ENCODE results near the gene IRX4.

The IRX4 gene

DNA sequence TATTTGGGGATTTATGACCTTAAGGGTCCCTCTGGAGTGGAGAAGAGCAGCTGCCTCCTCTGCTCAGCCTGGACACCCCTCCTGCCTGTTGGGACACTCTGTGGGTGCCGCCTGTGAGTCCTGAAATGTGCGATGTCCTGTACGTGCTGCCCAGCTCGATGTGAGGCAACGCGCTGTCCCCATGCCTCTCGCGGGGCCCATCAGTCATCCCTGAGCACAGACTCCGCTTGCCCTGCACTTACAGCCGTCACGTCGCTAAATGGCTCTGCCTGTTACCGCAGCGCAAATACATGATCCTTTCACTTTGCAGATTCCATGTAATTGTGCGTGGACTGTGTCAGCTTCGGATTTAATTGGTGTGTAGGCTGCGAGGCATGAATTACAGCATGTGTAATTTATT, 27.1 kb downstream of the IRX4 start:
- TF ChIP-seq, protein P1, sequence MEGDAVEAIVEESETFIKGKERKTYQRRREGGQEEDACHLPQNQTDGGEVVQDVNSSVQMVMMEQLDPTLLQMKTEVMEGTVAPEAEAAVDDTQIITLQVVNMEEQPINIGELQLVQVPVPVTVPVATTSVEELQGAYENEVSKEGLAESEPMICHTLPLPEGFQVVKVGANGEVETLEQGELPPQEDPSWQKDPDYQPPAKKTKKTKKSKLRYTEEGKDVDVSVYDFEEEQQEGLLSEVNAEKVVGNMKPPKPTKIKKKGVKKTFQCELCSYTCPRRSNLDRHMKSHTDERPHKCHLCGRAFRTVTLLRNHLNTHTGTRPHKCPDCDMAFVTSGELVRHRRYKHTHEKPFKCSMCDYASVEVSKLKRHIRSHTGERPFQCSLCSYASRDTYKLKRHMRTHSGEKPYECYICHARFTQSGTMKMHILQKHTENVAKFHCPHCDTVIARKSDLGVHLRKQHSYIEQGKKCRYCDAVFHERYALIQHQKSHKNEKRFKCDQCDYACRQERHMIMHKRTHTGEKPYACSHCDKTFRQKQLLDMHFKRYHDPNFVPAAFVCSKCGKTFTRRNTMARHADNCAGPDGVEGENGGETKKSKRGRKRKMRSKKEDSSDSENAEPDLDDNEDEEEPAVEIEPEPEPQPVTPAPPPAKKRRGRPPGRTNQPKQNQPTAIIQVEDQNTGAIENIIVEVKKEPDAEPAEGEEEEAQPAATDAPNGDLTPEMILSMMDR (IDR thresholded peaks at IDR 0.05; ENCODE audit: extremely low read depth, insufficient read depth, missing control alignments): no peak
- in situ Hi-C loops (cut with MboI; ENCODE audit: low pct_unique_long_range_greater_than_20kb, low sequenced_read_pairs, unreplicated experiment): no loop called here
- no peak for DNase-seq (ENCODE audit: low spot score)

DNA sequence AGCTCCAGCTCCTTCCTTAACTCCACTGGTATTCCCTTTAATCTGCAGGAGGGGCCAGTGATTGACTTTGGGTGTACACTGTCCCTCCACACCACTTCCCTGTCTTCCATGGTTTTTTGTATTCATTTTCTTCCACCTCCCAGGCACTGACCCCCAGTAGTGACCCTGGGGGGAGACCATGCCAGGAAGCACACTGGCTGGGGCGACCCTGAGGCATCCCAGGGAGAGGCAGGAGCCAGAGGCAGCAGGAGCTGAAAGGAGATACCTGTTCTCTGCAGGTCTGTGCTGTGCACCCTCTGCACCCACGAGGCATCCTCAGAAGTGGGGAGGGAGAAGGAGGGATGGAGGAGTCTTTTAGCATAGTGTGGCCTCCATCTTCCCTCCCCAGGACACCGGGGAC, 27.6 kb downstream of the IRX4 start:
- TF ChIP-seq, protein P1 (IDR thresholded peaks at IDR 0.05; ENCODE audit: extremely low read depth, insufficient read depth, missing control alignments): no peak
- in situ Hi-C loops (cut with MboI; ENCODE audit: low pct_unique_long_range_greater_than_20kb, low sequenced_read_pairs, unreplicated experiment): no loop called here
- DNase-seq (ENCODE audit: low spot score): no peak

DNA sequence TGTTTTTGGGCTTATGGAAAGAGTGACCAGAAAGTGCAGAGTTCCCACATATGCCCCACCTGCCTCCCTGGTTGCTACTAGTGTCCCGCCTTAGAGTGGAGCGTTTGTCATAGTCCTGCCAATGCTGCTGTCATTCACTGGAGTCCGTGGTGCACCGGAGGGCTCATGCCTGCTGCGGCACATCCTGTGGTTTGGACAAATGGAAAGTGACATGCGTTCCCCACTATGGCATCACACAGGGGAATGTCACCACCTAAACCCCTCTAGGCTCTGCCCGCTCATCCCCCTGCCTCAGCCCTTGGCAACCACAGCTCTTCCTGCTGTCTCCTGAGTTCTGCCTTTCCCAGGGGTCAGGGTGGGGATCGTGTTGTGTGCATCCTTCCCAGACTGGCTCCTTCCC, 29.2 kb downstream of the IRX4 start:
- DNase-seq (ENCODE audit: low spot score): no peak
- in situ Hi-C loops (cut with MboI; ENCODE audit: low pct_unique_long_range_greater_than_20kb, low sequenced_read_pairs, unreplicated experiment): no loop called here
- TF ChIP-seq, protein P1 (IDR thresholded peaks at IDR 0.05; ENCODE audit: extremely low read depth, insufficient read depth, missing control alignments): no peak

DNA sequence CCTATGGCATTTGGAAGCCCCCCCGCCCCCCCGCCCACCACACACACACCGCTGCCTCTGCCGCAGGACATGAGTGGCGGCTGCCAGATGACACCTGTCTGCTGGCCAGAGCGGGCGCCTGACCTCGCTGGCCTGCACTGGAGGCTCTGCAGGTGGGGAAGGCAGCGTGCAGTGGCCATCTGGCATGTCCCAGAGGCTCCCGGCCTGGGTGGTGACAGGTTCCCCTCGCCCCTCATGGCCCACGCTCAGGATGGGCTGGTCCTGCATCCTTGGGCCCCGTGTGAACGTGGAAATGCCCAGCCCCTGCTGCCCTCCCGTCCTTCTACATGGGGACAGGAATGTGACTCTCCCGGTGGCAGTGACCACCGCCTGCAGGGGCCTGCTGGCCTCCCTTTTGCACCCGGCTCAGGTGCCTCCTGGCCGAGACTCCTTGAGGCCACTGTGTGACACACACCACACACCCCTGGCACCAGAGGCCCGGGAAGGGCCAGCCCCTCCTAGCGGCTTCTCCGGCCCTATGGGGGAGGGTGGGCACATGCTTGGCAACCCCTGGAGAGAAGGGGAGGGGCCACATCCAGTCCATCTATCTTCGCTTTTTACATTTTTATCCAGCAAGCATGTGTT, 30.3 kb downstream of the IRX4 start:
- no peak for DNase-seq (ENCODE audit: low spot score)
- TF ChIP-seq, protein P1 (IDR thresholded peaks at IDR 0.05; ENCODE audit: extremely low read depth, insufficient read depth, missing control alignments): no peak
- in situ Hi-C loops (cut with MboI; ENCODE audit: low pct_unique_long_range_greater_than_20kb, low sequenced_read_pairs, unreplicated experiment): no loop called here

DNA sequence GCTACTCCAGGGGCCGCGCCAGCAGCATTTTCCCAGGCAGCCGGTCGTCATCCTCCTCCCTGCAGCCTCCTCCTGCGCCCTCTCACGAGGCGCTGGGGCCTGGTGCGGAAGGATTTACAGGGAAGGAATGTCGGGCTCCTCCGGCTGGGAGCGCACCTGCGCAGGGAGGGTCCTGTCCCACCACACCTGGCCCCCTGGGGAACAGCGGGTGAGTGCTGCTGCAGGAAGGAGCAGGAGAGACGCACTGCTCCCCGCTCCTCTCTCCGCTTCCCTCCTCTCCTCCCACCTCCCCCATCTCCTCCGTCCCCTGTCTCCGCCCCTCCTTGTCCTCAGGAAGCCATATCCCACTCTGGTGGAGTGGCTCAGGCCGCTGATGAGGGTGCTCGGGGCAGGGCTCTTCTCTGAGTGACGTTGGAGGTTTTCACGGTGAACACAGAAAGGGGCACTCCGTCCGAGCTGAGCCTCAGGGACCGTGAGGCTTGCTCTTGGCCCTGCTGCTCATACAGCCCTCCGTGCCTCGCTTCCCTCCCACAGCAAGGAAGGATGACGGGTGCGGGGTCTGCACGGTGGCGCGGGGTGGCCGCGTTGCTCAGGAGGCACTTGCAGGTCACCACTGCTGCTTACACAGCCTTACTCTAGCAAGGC, 31.3 kb downstream of the IRX4 start:
- in situ Hi-C loops (cut with MboI; ENCODE audit: low pct_unique_long_range_greater_than_20kb, low sequenced_read_pairs, unreplicated experiment): no loop called here
- TF ChIP-seq, protein P1 (IDR thresholded peaks at IDR 0.05; ENCODE audit: extremely low read depth, insufficient read depth, missing control alignments): no peak
- DNase-seq (ENCODE audit: low spot score): no peak

DNA sequence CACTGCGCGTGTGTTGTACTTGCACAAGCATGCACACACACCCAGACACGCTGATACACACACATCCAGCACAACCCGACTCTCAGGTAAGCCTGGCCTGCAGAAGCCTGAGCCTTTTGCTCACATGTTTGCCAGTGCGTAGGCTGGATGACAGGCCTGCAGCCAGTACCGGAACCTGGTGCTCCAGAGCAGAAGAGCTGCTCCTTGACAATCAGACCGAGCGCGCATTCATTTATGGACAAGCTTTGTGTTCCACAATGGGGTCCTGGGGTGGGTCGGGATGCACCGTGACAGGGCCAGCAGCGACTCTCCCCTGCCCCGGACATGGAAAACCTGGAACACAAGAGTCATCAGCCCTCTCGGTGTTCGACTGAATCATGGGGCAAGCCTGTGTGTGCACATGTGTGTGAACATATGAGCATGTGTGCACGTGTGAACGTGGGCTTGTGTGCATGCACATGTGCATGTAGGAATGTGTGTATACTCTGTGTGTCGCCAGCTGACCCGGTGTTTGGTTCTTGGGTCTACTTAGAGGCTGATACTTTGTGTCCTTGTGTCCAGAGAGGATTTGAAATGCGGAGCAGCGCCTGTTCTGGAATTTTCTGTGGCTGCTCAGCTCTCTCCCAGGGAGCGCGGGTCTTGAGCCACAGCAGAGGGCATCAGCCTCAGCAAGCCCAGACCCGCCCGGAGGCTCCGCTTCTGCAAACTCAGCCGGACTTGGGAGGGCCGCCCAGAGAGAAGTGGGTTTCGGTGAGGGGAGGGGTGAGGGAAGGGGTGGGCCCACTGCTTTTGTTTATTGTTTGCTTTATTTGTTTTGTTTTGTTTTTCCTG, 32.2 kb downstream of the IRX4 start:
- in situ Hi-C loops (cut with MboI; ENCODE audit: low pct_unique_long_range_greater_than_20kb, low sequenced_read_pairs, unreplicated experiment): no loop called here
- TF ChIP-seq, protein P1 (IDR thresholded peaks at IDR 0.05; ENCODE audit: extremely low read depth, insufficient read depth, missing control alignments): no peak
- no peak for DNase-seq (ENCODE audit: low spot score)
